Measurements from ENCODE around the gene FNBP1.

Gene FNBP1

GRCh38 chr9:129968690-129969485 is 74.1 kb downstream of the FNBP1 start (continued):
- no peak for TF ChIP-seq ZNF48 (tag by site-specific recombination; IDR thresholded peaks at IDR 0.05)
- no peak for TF ChIP-seq ZNF580 (tag by site-specific recombination; IDR thresholded peaks at IDR 0.05)
- no peak for TF ChIP-seq KLF17 (tag by site-specific recombination; IDR thresholded peaks at IDR 0.05)
- no peak for TF ChIP-seq ZNF184 (tag by site-specific recombination; IDR thresholded peaks at IDR 0.05)
- no peak for TF ChIP-seq AEBP2 (tag by site-specific recombination; IDR thresholded peaks at IDR 0.05; ENCODE audit: borderline replicate concordance)
- no peak for TF ChIP-seq ZNF423 (tag by site-specific recombination; IDR thresholded peaks at IDR 0.05)
- no peak for TF ChIP-seq ZNF274 (IDR thresholded peaks at IDR 0.05; ENCODE audit: low read length)
- TF ChIP-seq ZNF274 (tag by site-specific recombination; IDR thresholded peaks at IDR 0.05; ENCODE audit: borderline replicate concordance): no peak
- no peak for TF ChIP-seq ZBTB26 (tag by site-specific recombination; optimal IDR thresholded peaks at IDR 0.05)
- TF ChIP-seq IKZF3 (tag by site-specific recombination; IDR thresholded peaks at IDR 0.05): 0 out of 2 replicates have a peak, but pooled peaks have one; percentile 31
- no peak for TF ChIP-seq ZNF10 (tag by site-specific recombination; IDR thresholded peaks at IDR 0.05)
- peak; percentile 64; the same call in 1 of the 2 replicates for TF ChIP-seq OSR2 (tag by site-specific recombination; IDR thresholded peaks at IDR 0.05)
- TF ChIP-seq ZNF785 (tag by site-specific recombination; IDR thresholded peaks at IDR 0.05): no peak
- peak; percentile 94 for TF ChIP-seq SP7 (tag by site-specific recombination; IDR thresholded peaks at IDR 0.05)
- no peak for TF ChIP-seq ZNF530 (tag by site-specific recombination; IDR thresholded peaks at IDR 0.05; ENCODE audit: low read depth)
- no peak for TF ChIP-seq HOXC10 (CRISPR knock-in tag; IDR thresholded peaks at IDR 0.05)
- TF ChIP-seq ZNF561 (tag by site-specific recombination; IDR thresholded peaks at IDR 0.05; ENCODE audit: borderline replicate concordance): no peak

- CTCF ChIA-PET: interaction anchor here (0.7 kb wide), 3 partner anchors 18 to 62 kb away, joined by 3 to 6 read pairs (median 3); no protein-coding TSS in a partner anchor
- POLR2A ChIA-PET: interaction anchor here (0.5 to 1.1 kb wide), 3 partner anchors 8 to 78 kb away, joined by 3 to 4 read pairs (median 4); partner anchors contain the start of gene FNBP1
- Histone ChIP-seq H3K4me3 (ENCODE audit: low read depth, low read length) (no peak overlapping the region), H3K9me3 (ENCODE audit: control insufficient read depth, insufficient read depth, low read depth, low read length) (no peaks in the 10 kb centered on the region), H3K27ac (ENCODE audit: extremely low read depth, low read depth, low read length) (no peak overlapping the region), H3K36me3 (ENCODE audit: control insufficient read depth in 2 of 2, insufficient read depth in 1 of 2, low read length in 2 of 2) (no peaks in the 10 kb centered on the region), H3K4me1 (ENCODE audit: control insufficient read depth, insufficient read depth, low read length) (peaks cover 5% of the 10 kb centered on the region; the same call in 1 of the 2 replicates)
- TF ChIP-seq ZNF223 (tag by site-specific recombination; IDR thresholded peaks at IDR 0.05): no peak
- no peak for TF ChIP-seq ZNF112 (tag by site-specific recombination; IDR thresholded peaks at IDR 0.05)
- no peak for TF ChIP-seq PRDM10 (tag by site-specific recombination; IDR thresholded peaks at IDR 0.05)
- TF ChIP-seq ZNF2 (tag by site-specific recombination; IDR thresholded peaks at IDR 0.05): no peak
- TF ChIP-seq ZEB2 (tag by site-specific recombination; IDR thresholded peaks at IDR 0.05): no peak
- no peak for TF ChIP-seq ZBTB6 (tag by site-specific recombination; IDR thresholded peaks at IDR 0.05)
- TF ChIP-seq RBAK (tag by site-specific recombination; IDR thresholded peaks at IDR 0.05): no peak
- no peak for TF ChIP-seq ZNF621 (tag by site-specific recombination; IDR thresholded peaks at IDR 0.05)
- TF ChIP-seq KLF7 (tag by site-specific recombination; IDR thresholded peaks at IDR 0.05; ENCODE audit: borderline replicate concordance): no peak
- TF ChIP-seq ZNF561 (tag by site-specific recombination; IDR thresholded peaks at IDR 0.05; ENCODE audit: borderline replicate concordance): no peak
- TF ChIP-seq ZFP3 (tag by site-specific recombination; IDR thresholded peaks at IDR 0.05; ENCODE audit: low read depth): no peak
These were observed 77.9 kb downstream of the FNBP1 start for GRCh38 chr9:129964901-129965734.
